ENCODE measurements around the gene RERE.

RERE gene

DNA sequence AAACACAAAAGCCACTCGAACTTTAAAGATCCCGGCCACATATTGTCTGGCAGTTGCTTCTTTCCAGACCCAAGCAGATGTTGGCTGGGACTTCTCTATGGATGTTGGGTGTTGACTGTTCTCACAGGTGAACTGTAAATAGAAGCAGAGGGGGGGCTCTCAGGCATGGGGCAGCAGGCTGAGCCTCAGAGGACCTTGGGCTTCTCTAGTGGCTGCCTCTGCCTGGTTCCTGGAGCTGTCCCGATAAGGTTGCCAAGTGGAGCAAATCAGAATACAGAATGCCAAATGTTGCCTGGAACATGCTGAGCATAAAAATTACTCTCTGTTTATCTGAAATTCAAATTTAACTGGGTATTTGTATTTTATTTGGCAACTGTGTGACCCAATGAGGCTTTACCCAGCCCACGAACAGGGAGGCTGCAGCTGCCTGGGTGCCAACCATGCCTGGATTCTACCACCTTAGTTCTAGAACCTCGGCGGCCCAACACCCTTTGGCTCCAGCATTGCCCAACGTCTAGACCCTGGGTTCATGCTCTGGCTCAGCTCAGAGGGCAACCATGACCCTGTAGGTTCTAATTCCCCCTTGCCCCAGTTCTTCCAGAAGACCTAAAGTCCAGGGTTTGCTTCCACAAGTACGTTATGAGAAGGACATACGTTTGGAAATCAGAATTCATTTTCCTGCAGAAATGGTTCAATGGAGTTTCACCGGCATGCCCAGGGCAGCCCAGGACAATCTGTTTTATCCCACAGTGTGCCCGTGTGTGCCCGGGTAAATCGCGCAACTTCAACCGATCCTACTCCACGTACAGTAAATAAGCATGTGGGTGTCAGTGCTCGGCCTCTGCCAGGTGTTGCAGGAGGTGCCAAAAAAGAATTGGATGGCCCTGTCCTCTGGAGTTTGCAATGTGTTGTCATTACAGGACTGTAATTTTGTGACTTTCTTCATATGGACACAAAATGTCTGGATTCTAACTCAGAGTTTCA, 504.9 kb downstream of the RERE start:
- DNase-seq = no peak

DNA sequence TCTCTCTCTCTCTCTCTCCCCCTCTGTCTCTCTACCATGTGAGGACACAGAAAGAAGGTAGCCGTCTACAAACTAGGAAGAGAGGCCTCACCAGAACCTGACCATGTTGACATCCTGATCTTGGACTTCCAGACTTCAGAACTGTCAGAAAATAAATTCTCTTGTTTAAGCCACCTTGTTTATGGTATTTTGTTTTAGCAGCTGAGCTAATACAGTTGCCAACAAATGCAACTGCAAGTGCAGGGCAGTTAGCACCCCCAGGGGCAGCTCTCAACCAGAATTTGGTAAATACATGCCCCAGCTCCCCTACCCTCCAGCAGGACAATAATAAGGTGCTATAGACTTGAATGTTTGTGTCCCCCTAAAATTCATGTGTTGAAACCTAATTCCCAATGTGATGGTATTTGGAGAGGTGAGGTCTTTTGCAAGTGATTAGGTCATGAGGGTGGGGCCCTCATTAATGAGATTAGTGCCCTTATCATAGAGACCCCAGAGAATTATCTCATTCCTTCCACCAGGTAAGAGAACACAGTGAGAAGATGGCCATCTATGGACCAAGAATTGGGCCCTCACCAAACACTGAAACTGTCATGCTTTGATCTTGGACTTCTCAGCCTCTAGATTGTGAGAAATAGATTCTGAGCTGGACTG, 506.2 kb downstream of the RERE start:
- no peak for DNase-seq

DNA sequence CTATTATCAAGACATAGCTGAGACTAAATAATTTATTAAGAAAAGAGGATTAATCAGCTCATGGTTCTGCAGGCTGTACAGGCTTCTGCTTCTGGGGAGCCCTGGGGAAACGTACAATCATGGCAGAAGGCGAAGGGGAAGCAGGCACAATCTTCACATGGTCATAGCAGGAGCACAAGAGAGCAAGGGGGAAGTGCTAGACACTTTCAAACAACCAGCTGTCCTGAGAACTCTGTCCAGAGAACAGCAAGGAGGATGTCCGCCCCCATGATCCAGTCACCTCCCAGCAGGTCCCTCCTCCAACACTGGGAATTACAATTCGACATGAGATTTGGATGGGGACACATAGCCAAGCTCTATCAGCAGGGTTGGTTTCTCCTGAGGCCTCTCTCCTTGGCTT, 509.8 kb downstream of the RERE start:
- DNase-seq = no peak

DNA sequence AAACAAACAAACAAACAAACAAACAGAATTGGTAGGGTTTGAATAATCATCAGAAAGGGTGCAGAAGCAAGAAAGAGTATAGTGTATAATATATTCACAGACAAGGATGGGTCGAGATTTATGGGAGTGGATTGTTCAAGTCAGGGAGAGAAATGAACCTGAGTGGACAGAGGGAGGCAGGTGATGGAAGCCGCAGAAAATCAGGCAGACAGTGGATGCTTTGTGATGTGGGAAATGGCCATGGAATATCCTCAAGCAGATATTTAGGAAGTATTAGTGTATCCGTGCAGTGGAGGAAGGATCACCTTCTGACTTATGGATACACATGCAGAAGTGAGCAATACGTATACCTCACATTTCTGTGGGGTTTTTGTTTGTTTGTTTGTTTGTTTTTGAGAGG, 513.6 kb downstream of the RERE start:
- DNase-seq = no peak

DNA sequence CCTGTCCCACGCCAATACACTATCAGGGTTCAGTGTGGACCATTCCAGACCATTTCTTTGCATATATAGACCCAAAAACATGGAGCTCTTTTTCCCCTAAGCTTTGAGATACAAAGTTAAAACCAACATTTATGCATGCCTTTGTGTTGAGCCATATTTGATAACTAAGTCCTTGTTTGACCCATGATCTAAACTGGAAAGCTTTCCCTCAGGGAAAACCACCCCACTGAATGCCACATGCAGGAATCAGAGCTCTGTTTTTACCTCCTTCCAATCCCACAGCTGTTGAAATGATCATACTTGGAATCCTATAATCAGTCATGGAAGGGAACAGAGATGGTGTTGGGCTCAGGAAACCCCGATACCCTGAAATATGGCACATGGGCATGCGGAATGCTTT, 514.3 kb downstream of the RERE start:
- no peak for DNase-seq
